ENCODE measurements around the gene ZBTB20. TPM values are rescaled to one million over a fixed set of nuclear protein-coding genes. Genes with fewer than 3 reads are reported as not detected.

ZBTB20 gene
- total and polyA plus RNA-seq, 2 donors (not counting 1 experiment from before 2014, with no cell fraction given), result 4.0 to 22.5 TPM

DNA sequence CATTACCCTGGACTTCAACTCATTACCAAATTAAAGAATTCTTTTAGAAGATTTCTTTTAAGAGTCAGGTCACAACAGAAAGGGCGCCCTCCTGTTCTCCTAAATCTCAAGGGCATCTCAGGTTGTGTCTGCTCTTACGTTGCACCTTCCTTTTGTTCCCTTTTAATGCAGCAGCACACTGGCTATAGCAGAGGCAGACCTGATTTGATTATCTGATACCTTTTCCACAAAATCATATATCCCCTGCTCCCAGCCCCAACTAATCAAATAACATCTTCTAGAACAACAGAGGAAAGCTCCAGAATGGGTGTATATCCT, 813.2 kb downstream of the ZBTB20 start:
- Histone ChIP-seq H4K20me1 (ENCODE audit: control insufficient read depth, extremely low read depth, insufficient read depth, low read length) (no peaks in the 10 kb centered on the region), H3K27me3 (ENCODE audit: control insufficient read depth, insufficient read depth, low read length) (no peaks in the 10 kb centered on the region), H3K27ac (ENCODE audit: insufficient read depth, low read length) (no peak overlapping the region), H3K36me3 (ENCODE audit: control insufficient read depth, insufficient read depth, low read length) (no peaks in the 10 kb centered on the region), H3K9ac (ENCODE audit: insufficient read depth, low read length) (no peak overlapping the region), H3K4me3 (replicated peaks in 1 of 4; ENCODE audit: control extremely low read depth in 1 of 4, insufficient read depth in 1 of 4, low read depth in 3 of 4, low read length in 4 of 4) (no peak overlapping the region), H3K4me1 (ENCODE audit: control insufficient read depth, extremely low read depth, insufficient read depth, low read length) (no peaks in the 10 kb centered on the region), H2AFZ (ENCODE audit: low read length) (no peak overlapping the region), H3K4me2 (ENCODE audit: extremely low read depth, insufficient read depth, low read length) (no peak overlapping the region), H3K9me3 (ENCODE audit: control insufficient read depth, insufficient read depth, low read depth, low read length) (no peaks in the 10 kb centered on the region), H3K79me2 (ENCODE audit: control insufficient read depth, insufficient read depth, low read length) (no peaks in the 10 kb centered on the region)
- no peak for TF ChIP-seq EZH2 (IDR thresholded peaks at IDR 0.05; ENCODE audit: low read length, missing control alignments)
- DNase-seq (ENCODE audit: low read depth in 2 of 2), result no peak

DNA sequence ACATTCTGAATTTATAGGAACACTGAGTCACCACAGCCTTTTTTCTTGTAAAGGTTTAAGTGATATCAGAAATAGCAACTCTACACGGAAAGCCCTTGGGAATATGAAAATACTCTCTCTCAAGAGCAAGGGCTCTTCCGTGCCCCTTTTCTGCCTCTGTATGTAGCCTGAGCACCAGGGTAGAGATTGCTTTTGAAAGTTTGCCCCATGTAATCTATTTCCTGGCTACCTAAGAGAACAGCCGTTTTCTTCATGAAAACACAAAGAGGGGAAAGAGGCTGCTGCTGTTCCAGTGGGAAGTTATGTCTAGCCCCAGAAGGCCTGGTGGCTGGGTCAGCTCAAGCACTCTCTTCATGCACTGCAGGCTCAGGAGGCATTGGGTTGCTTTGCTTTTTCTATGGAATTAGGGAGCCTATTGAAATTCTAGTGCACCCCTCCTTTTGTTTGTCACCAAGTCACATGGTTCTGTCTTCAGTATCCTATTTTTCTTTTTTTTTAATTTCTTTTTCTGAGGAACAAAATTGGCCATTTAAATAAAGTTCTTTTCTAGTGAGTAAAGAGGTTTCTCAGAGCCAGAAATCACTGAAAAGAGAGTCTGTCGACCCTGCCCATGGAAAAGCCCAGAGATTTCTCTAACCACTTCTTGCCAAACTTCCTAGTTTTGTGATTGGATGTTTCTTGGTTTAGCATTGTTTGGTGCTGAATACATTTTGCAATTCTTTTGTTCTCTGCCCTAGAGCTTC, 813.7 kb downstream of the ZBTB20 start:
- no peak for TF ChIP-seq EZH2 (IDR thresholded peaks at IDR 0.05; ENCODE audit: low read length, missing control alignments)
- TF ChIP-seq, protein P1, sequence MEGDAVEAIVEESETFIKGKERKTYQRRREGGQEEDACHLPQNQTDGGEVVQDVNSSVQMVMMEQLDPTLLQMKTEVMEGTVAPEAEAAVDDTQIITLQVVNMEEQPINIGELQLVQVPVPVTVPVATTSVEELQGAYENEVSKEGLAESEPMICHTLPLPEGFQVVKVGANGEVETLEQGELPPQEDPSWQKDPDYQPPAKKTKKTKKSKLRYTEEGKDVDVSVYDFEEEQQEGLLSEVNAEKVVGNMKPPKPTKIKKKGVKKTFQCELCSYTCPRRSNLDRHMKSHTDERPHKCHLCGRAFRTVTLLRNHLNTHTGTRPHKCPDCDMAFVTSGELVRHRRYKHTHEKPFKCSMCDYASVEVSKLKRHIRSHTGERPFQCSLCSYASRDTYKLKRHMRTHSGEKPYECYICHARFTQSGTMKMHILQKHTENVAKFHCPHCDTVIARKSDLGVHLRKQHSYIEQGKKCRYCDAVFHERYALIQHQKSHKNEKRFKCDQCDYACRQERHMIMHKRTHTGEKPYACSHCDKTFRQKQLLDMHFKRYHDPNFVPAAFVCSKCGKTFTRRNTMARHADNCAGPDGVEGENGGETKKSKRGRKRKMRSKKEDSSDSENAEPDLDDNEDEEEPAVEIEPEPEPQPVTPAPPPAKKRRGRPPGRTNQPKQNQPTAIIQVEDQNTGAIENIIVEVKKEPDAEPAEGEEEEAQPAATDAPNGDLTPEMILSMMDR (conservative IDR thresholded peaks at IDR 0.05 in 1 of 2, IDR thresholded peaks at IDR 0.05 in 1 of 2; ENCODE audit: low read depth in 1 of 2, low read length in 2 of 2), result no peak
- H3K79me2 ChIP-seq (ENCODE audit: control insufficient read depth, insufficient read depth, low read length), result no peaks in the 10 kb centered on the region
- no peak overlapping the region for H3K27ac ChIP-seq (ENCODE audit: insufficient read depth, low read length)
- H3K4me3 ChIP-seq (replicated peaks in 1 of 4; ENCODE audit: control extremely low read depth in 1 of 4, insufficient read depth in 1 of 4, low read depth in 3 of 4, low read length in 4 of 4), result no peak overlapping the region
- no peaks in the 10 kb centered on the region for H3K27me3 ChIP-seq (ENCODE audit: control insufficient read depth, insufficient read depth, low read length)
- no peak for DNase-seq (ENCODE audit: low read depth in 2 of 2)
- H3K4me1 ChIP-seq (ENCODE audit: control insufficient read depth, extremely low read depth, insufficient read depth, low read length), result no peaks in the 10 kb centered on the region
- H3K36me3 ChIP-seq (ENCODE audit: control insufficient read depth, insufficient read depth, low read length), result no peaks in the 10 kb centered on the region
- H4K20me1 ChIP-seq (ENCODE audit: control insufficient read depth, extremely low read depth, insufficient read depth, low read length), result no peaks in the 10 kb centered on the region
- H3K9ac ChIP-seq (ENCODE audit: insufficient read depth, low read length), result no peak overlapping the region
- H2AFZ ChIP-seq (ENCODE audit: low read length), result no peak overlapping the region
- no peak overlapping the region for H3K4me2 ChIP-seq (ENCODE audit: extremely low read depth, insufficient read depth, low read length)
- no peaks in the 10 kb centered on the region for H3K9me3 ChIP-seq (ENCODE audit: control insufficient read depth, insufficient read depth, low read depth, low read length)

DNA sequence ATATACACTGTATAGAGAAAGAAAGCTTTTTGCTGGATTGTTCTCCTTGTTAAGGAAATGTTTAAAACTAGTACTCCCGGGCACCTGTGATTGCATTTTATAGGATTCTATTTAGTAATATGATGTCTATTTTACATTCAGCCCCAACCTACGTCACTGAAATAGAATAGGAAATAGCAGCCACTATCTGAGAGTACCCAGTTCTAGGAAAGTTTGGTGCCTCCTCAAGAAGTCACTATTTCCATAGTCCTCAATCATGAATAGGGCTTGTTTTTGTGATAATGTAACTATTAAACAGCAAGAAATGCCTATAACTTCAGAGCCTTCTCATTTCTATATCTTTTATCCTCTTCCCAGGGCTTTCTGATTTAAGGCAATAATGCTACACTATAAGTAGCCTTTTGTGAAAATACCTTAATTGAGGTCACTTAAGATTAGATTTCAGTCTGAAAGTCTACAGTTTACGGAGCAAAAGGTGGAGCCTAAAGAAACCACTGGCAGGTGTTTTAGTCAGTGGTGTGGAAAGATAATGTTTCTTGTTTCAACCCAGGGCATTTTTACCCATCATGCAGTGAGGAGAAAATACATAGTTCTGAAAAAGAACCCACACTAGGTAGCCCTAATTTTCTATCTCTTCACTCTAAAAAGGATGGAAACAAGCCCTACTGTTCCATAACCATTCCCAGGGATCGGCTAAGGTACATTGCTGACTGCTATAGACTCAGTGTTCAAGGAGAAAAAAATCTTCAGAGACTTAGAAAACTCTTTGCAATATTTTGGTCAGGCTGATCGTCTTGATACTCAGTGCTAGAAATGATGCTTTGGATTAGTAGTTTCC, 814.5 kb downstream of the ZBTB20 start:
- Histone ChIP-seq H3K4me2 (ENCODE audit: extremely low read depth, insufficient read depth, low read length) (no peak overlapping the region), H3K79me2 (ENCODE audit: control insufficient read depth, insufficient read depth, low read length) (no peaks in the 10 kb centered on the region), H3K9me3 (ENCODE audit: control insufficient read depth, insufficient read depth, low read depth, low read length) (no peaks in the 10 kb centered on the region), H3K27me3 (ENCODE audit: control insufficient read depth, insufficient read depth, low read length) (no peaks in the 10 kb centered on the region), H3K4me1 (ENCODE audit: control insufficient read depth, extremely low read depth, insufficient read depth, low read length) (no peaks in the 10 kb centered on the region), H3K9ac (ENCODE audit: insufficient read depth, low read length) (no peak overlapping the region), H4K20me1 (ENCODE audit: control insufficient read depth, extremely low read depth, insufficient read depth, low read length) (no peaks in the 10 kb centered on the region), H2AFZ (ENCODE audit: low read length) (no peak overlapping the region), H3K4me3 (replicated peaks in 1 of 4; ENCODE audit: control extremely low read depth in 1 of 4, insufficient read depth in 1 of 4, low read depth in 3 of 4, low read length in 4 of 4) (no peak overlapping the region), H3K36me3 (ENCODE audit: control insufficient read depth, insufficient read depth, low read length) (no peaks in the 10 kb centered on the region), H3K27ac (ENCODE audit: insufficient read depth, low read length) (no peak overlapping the region)
- TF ChIP-seq, protein P1 (conservative IDR thresholded peaks at IDR 0.05 in 1 of 2, IDR thresholded peaks at IDR 0.05 in 1 of 2; ENCODE audit: low read depth in 1 of 2, low read length in 2 of 2), result no peak
- TF ChIP-seq EZH2 (IDR thresholded peaks at IDR 0.05; ENCODE audit: low read length, missing control alignments), result no peak
- DNase-seq (ENCODE audit: low read depth in 2 of 2), result no peak
